ENCODE data around the gene TMEM167B.
A peak's percentile ranks its signal among the peaks of the same experiment; 100 is the strongest.

- TF ChIP-seq, protein P1, sequence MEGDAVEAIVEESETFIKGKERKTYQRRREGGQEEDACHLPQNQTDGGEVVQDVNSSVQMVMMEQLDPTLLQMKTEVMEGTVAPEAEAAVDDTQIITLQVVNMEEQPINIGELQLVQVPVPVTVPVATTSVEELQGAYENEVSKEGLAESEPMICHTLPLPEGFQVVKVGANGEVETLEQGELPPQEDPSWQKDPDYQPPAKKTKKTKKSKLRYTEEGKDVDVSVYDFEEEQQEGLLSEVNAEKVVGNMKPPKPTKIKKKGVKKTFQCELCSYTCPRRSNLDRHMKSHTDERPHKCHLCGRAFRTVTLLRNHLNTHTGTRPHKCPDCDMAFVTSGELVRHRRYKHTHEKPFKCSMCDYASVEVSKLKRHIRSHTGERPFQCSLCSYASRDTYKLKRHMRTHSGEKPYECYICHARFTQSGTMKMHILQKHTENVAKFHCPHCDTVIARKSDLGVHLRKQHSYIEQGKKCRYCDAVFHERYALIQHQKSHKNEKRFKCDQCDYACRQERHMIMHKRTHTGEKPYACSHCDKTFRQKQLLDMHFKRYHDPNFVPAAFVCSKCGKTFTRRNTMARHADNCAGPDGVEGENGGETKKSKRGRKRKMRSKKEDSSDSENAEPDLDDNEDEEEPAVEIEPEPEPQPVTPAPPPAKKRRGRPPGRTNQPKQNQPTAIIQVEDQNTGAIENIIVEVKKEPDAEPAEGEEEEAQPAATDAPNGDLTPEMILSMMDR (IDR thresholded peaks at IDR 0.05; ENCODE audit: borderline replicate concordance, extremely low read depth, low read length, poor library complexity, severe bottlenecking) = peak; percentile 95
- no peak for TF ChIP-seq EZH2 (IDR thresholded peaks at IDR 0.05; ENCODE audit: borderline replicate concordance, low read depth, low read length, severe bottlenecking)
Observed at GRCh38 chr1:109099938-109100773, 9.6 kb downstream of the TMEM167B start.

Measured in DND-41 (cell line).